Natural killer cell (primary cell): ENCODE measurements around the gene MBLAC1. TPM values are rescaled to one million over a fixed set of nuclear protein-coding genes. Genes with fewer than 3 reads are reported as not detected.

ENCODE experiments used
- ATAC-seq, 3 donors: fragments of 150-1000 bp in 2 of 3; fragments of 200-7000 bp in 1 of 3; cut with Tn5 transposase; 1 replicate in 1 of 3; 2 replicates in 2 of 3; pipeline ENCODE4 v1.10.0; 2021; ENCODE audit warnings: mild to moderate bottlenecking in 2 of 3, moderate library complexity in 2 of 3
- DNase-seq, 2 donors: peaks; one replicate each; pipeline versions ENCODE4 v3.0.0 to v3.0.0-alpha.2; 2013 to 2021; ENCODE audit warnings: mixed read lengths in 1 of 2
- H3K27ac ChIP-seq: one replicate; pipeline ENCODE4 v1.5.1; 2013; ENCODE audit warnings: mild to moderate bottlenecking, low read length
- H3K27me3 ChIP-seq: one replicate; pipeline ENCODE4 v1.6.1; 2013; ENCODE audit warnings: low read length; ENCODE audit not compliant: control insufficient read depth, insufficient read depth
- H3K36me3 ChIP-seq: one replicate; pipeline ENCODE4 v1.6.1; 2013; ENCODE audit warnings: low read length; ENCODE audit not compliant: control insufficient read depth, insufficient read depth
- H3K4me1 ChIP-seq: one replicate; pipeline ENCODE4 v1.6.1; 2013; ENCODE audit warnings: low read length; ENCODE audit not compliant: control insufficient read depth, insufficient read depth
- H3K4me3 ChIP-seq: one replicate; pipeline ENCODE4 v1.5.1; 2013; ENCODE audit warnings: low read length
- H3K9me3 ChIP-seq: one replicate; pipeline ENCODE4 v1.6.1; 2013; ENCODE audit warnings: low read length; ENCODE audit not compliant: control insufficient read depth, insufficient read depth
- H3K27ac Mint-ChIP-seq, 2 donors: one replicate each; pipeline ENCODE4 v1.8.0; 2022; ENCODE audit warnings: mild to moderate bottlenecking in 2 of 2, mixed read lengths in 2 of 2, moderate library complexity in 1 of 2
- H3K27me3 Mint-ChIP-seq, 2 donors: one replicate each; pipeline ENCODE4 v1.8.0; 2022; ENCODE audit warnings: low read depth in 2 of 2, mixed read lengths in 2 of 2
- H3K36me3 Mint-ChIP-seq: one replicate; pipeline ENCODE4 v1.8.0; 2022; ENCODE audit warnings: mixed read lengths
- H3K4me1 Mint-ChIP-seq, 2 donors: one replicate each; pipeline ENCODE4 v1.8.0; 2022; ENCODE audit warnings: mixed read lengths in 2 of 2
- H3K4me3 Mint-ChIP-seq: one replicate; pipeline ENCODE4 v1.8.0; 2022; ENCODE audit warnings: mild to moderate bottlenecking, moderate library complexity, mixed read lengths
- H3K9me3 Mint-ChIP-seq, 2 donors: one replicate each; pipeline ENCODE4 v1.8.0; 2022; ENCODE audit warnings: mixed read lengths in 2 of 2
- WGBS: methylation state at CpG from one replicate; pipeline ENCODE4 v1.1.7; 2013; ENCODE audit warnings: missing lambda C conversion rate; ENCODE audit not compliant: insufficient coverage; 5-methylcytosine and 5-hydroxymethylcytosine counted together
- intact Hi-C: fragments of 100-400 bp; cut with micrococcal nuclease; formaldehyde crosslinking; loops from one replicate; pipeline ENCODE4 v1.14.2; 2022
- total RNA-seq, 4 donors: library from RNA; stranded (reverse); fragments of 120-200 nt in 1 of 4; gene quantifications; one replicate each; pipeline versions ENCODE4 v1.2.3 to v1.2.4, GENCODE V29; 2013 to 2022
- TF ChIP-seq, protein P1 (sequence below): fragments of 200-600 bp; IDR thresholded peaks from one replicate; pipeline ENCODE4 v1.8.0; 2022; ENCODE audit warnings: antibody characterized with exemption

The MBLAC1 gene
- total RNA-seq, 3 donors from 2014 or later (not counting 1 experiment from before 2014, with no cell fraction given): 2.8 to 4.3 (median 4.1) TPM

DNA sequence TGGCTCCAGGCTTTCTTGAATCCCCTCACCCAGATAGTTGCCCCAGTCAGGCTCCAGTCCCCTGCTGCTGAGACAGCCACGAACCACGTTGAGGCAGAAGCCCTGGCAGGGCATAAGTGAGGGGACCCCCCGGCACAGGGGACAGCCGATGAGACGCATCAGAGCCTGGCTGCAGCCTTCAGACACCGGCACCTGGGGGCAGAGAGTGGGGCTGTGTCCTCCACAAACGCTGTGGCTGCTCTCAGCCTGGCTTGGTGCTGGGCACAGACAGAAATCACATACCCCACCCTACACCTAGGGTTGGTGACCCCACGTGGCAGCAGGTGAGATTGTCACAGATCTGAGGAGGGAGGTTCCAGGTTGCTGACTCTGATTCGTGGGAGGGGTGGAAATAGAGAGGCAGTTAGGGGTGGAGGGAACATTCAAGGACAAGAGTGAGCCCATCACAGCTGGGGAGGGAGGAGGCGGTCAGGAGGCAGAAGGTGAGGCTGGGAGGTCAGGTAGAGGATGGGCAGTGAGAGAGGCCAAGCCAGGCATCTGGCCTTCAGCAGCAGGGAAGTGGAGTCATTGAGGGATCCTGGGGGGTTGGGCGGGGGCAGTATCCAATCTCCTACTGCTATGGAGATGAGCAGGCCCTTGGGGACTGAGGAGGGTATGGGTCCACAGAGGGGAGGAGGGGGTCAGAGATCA, 47.2 kb downstream of the MBLAC1 start:
- H3K4me3 ChIP-seq: no peak overlapping the region
- TF ChIP-seq, protein P1, sequence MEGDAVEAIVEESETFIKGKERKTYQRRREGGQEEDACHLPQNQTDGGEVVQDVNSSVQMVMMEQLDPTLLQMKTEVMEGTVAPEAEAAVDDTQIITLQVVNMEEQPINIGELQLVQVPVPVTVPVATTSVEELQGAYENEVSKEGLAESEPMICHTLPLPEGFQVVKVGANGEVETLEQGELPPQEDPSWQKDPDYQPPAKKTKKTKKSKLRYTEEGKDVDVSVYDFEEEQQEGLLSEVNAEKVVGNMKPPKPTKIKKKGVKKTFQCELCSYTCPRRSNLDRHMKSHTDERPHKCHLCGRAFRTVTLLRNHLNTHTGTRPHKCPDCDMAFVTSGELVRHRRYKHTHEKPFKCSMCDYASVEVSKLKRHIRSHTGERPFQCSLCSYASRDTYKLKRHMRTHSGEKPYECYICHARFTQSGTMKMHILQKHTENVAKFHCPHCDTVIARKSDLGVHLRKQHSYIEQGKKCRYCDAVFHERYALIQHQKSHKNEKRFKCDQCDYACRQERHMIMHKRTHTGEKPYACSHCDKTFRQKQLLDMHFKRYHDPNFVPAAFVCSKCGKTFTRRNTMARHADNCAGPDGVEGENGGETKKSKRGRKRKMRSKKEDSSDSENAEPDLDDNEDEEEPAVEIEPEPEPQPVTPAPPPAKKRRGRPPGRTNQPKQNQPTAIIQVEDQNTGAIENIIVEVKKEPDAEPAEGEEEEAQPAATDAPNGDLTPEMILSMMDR: no peak
- DNase-seq (peak in 1 of 2 donors; percentile 36), ATAC-seq (no peak)
- no peaks in the 10 kb centered on the region for H3K9me3 Mint-ChIP-seq
- peaks cover 15 to 39% of the 10 kb centered on the region in 2 donors for H3K4me1 Mint-ChIP-seq
- no peaks in the 10 kb centered on the region for H3K36me3 Mint-ChIP-seq
- peaks cover 14 to 17% of the 10 kb centered on the region in 2 donors for H3K27me3 Mint-ChIP-seq
- intact Hi-C loops: no loop called here
- H3K4me3 Mint-ChIP-seq: no peak overlapping the region
- no peaks in the 10 kb centered on the region for H3K36me3 ChIP-seq
- 84% methylated on average over 11 of the region's 11 CpGs for WGBS
- peaks cover 13% of the 10 kb centered on the region for H3K27me3 ChIP-seq
- no peak overlapping the region for H3K27ac ChIP-seq
- H3K9me3 ChIP-seq: peaks cover 6% of the 10 kb centered on the region
- H3K4me1 ChIP-seq: peaks cover 33% of the 10 kb centered on the region
- H3K27ac Mint-ChIP-seq: no peak overlapping the region

DNA sequence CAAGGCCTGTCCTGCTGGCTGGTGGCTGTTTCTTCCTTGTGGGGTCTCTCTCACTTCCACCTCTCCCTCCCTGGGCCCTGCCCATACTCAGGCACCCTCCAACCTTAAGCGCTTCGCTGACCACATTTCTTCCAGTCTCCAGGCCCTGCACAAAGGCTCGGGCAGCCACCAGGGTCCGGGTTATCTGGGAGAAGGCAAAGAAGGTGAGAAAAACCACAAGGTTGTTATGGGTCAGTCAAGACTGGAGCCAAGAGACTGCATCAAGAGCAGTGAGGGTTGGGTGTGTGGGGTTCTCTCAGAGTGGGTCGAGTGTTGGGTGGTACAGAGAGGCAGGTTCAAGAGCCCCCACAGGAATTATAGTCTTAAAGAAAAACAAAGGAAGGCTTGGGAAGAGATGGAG, 47.8 kb downstream of the MBLAC1 start:
- Mint-ChIP-seq H3K9me3 (no peaks in the 10 kb centered on the region), H3K4me1 (peaks cover 15 to 38% of the 10 kb centered on the region in 2 donors), H3K27ac (no peak overlapping the region), H3K27me3 (peaks cover 14 to 17% of the 10 kb centered on the region in 2 donors), H3K4me3 (no peak overlapping the region), H3K36me3 (no peaks in the 10 kb centered on the region)
- 72% methylated on average over 5 of the region's 5 CpGs for WGBS
- Histone ChIP-seq H3K27ac (no peak overlapping the region), H3K4me3 (no peak overlapping the region), H3K36me3 (no peaks in the 10 kb centered on the region), H3K4me1 (peaks cover 30% of the 10 kb centered on the region), H3K27me3 (peaks cover 13% of the 10 kb centered on the region), H3K9me3 (peaks cover 6% of the 10 kb centered on the region)
- DNase-seq (no peak), ATAC-seq (no peak)
- TF ChIP-seq, protein P1: no peak
- intact Hi-C loops: no loop called here

DNA sequence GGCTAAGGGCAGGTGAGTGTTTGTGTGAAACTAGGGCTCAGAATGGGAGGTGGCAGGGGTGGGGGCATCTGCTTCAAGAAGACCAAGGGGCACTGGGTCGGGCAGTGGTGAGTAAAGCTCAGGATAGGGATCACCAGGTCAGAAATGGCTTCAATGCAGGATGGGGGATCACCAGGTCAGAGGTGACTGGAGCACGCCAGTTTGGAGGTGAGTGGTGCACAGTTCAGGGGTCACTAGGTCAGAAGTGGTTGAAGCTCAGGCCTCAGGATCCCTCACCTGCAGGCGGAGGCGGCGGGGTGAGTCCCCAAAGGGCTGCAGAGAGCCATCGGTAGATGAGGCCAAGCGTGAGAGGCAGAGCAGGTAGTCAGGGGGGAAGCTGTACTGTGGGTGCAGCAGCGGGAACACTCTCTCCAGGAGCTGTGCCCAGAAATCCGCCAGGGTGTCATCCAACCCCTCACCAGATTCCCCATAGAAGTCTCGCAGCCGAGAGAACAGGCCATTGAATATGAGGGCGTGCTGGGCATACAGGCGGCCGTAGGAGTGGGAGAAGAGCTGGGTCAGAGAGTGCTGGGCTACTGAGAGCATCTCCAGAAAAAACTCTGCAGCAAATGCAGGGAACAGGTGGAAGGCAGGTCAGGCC, 48.6 kb downstream of the MBLAC1 start:
- H3K27ac Mint-ChIP-seq: no peak overlapping the region
- TF ChIP-seq, protein P1: no peak
- H3K27me3 ChIP-seq: peaks cover 7% of the 10 kb centered on the region
- DNase-seq (peak in 1 of 2 donors; percentile 7), ATAC-seq (no peak)
- H3K36me3 Mint-ChIP-seq: no peaks in the 10 kb centered on the region
- intact Hi-C loops: loop anchor here (5.0 kb wide), 1 partner anchor 37 kb away; no protein-coding TSS in a partner anchor
- H3K4me3 Mint-ChIP-seq: peak overlapping the region; percentile 21
- peaks cover 6% of the 10 kb centered on the region for H3K9me3 ChIP-seq
- no peak overlapping the region for H3K4me3 ChIP-seq
- no peak overlapping the region for H3K27ac ChIP-seq
- H3K4me1 Mint-ChIP-seq: peaks cover 16 to 36% of the 10 kb centered on the region in 2 donors
- WGBS: 96% methylated on average over 14 of the region's 14 CpGs
- H3K36me3 ChIP-seq: no peaks in the 10 kb centered on the region
- H3K9me3 Mint-ChIP-seq: no peaks in the 10 kb centered on the region
- H3K4me1 ChIP-seq: peaks cover 34% of the 10 kb centered on the region
- peaks cover 6 to 9% of the 10 kb centered on the region in 2 donors for H3K27me3 Mint-ChIP-seq
